Peyer's patch (tissue), 4 donors: Measurements from ENCODE around the gene ZNF236. TPM values are rescaled to one million over a fixed set of nuclear protein-coding genes. Genes with fewer than 3 reads are reported as not detected.

Experiments used
- DNase-seq, 3 donors: peaks; one replicate each; pipeline ENCODE4 v3.0.0-alpha.2; 2017 to 2019
- H3K27ac ChIP-seq, 4 donors: fragments of 200-600 bp; sonication (generic); one replicate each; pipeline ENCODE4 v1.5.1; 2016 to 2019
- H3K27me3 ChIP-seq, 2 donors: fragments of 200-600 bp; sonication (generic); one replicate each; pipeline ENCODE4 v1.5.1; 2019
- H3K36me3 ChIP-seq, 3 donors: fragments of 200-600 bp; sonication (generic); one replicate each; pipeline ENCODE4 v1.5.1; 2016 to 2019
- H3K4me1 ChIP-seq, 4 donors: fragments of 200-600 bp; sonication (generic); one replicate each; pipeline ENCODE4 v1.5.1; 2016 to 2019
- H3K4me3 ChIP-seq, 4 donors: fragments of 200-600 bp; sonication (generic); 1 replicate in 3 of 4; 2 replicates in 1 of 4; pipeline ENCODE4 v1.5.1; 2016 to 2019; ENCODE audit warnings: mild to moderate bottlenecking in 1 of 4
- H3K9me3 ChIP-seq, 4 donors: fragments of 200-600 bp; sonication (generic); one replicate each; pipeline ENCODE4 v1.5.1; 2016 to 2019; ENCODE audit warnings: mild to moderate bottlenecking in 1 of 4
- POLR2A ChIP-seq, 2 donors: fragments of 450-650 bp; IDR thresholded peaks; one replicate each; pipeline ENCODE4 v1.5.1; 2017; ENCODE audit warnings: antibody characterized with exemption in 2 of 2, mild to moderate bottlenecking in 2 of 2, moderate library complexity in 2 of 2
- total RNA-seq, 4 donors: library from RNA; depleted of rRNA; stranded (reverse); fragments of >200 nt; gene quantifications; one replicate each; pipeline ENCODE4 v1.1.0, GENCODE V29; 2016
- TF ChIP-seq, protein P1 (sequence below), 6 experiments: fragments of 450-650 bp in 4 of 6; fragments of 200-600 bp in 2 of 6; sonication (generic) in 1 of 6; IDR thresholded peaks; one replicate each; pipeline ENCODE4 v1.5.1; 2017 to 2019; ENCODE audit warnings: antibody characterized with exemption in 6 of 6, mild to moderate bottlenecking in 3 of 6, moderate library complexity in 1 of 6

ZNF236 gene
- total RNA-seq, 4 donors from 2014 or later: 13.8 to 57.8 (median 27.7) TPM

GRCh38 chr18:76892832-76893231 lies 70.5 kb downstream of the ZNF236 start:
- Histone ChIP-seq H3K27ac (no peak overlapping the region), H3K27me3 (no peaks in the 10 kb centered on the region), H3K4me1 (no peaks in the 10 kb centered on the region), H3K9me3 (no peaks in the 10 kb centered on the region), H3K36me3 (peaks cover 0 to 48% (median 11%) of the 10 kb centered on the region in 3 donors), H3K4me3 (no peak overlapping the region)
- no peak for TF ChIP-seq POLR2A (IDR thresholded peaks at IDR 0.05)
- TF ChIP-seq, protein P1, sequence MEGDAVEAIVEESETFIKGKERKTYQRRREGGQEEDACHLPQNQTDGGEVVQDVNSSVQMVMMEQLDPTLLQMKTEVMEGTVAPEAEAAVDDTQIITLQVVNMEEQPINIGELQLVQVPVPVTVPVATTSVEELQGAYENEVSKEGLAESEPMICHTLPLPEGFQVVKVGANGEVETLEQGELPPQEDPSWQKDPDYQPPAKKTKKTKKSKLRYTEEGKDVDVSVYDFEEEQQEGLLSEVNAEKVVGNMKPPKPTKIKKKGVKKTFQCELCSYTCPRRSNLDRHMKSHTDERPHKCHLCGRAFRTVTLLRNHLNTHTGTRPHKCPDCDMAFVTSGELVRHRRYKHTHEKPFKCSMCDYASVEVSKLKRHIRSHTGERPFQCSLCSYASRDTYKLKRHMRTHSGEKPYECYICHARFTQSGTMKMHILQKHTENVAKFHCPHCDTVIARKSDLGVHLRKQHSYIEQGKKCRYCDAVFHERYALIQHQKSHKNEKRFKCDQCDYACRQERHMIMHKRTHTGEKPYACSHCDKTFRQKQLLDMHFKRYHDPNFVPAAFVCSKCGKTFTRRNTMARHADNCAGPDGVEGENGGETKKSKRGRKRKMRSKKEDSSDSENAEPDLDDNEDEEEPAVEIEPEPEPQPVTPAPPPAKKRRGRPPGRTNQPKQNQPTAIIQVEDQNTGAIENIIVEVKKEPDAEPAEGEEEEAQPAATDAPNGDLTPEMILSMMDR (IDR thresholded peaks at IDR 0.05): no peak
- no peak for DNase-seq

GRCh38 chr18:76894566-76895346 lies 72.4 kb downstream of the ZNF236 start:
- Histone ChIP-seq H3K36me3 (peaks cover 0 to 60% (median 11%) of the 10 kb centered on the region in 3 donors), H3K9me3 (no peaks in the 10 kb centered on the region), H3K4me3 (no peak overlapping the region), H3K27ac (no peak overlapping the region), H3K27me3 (no peaks in the 10 kb centered on the region), H3K4me1 (no peaks in the 10 kb centered on the region)
- DNase-seq: no peak
- no peak for TF ChIP-seq POLR2A (IDR thresholded peaks at IDR 0.05)
- TF ChIP-seq, protein P1 (IDR thresholded peaks at IDR 0.05): no peak

- Histone ChIP-seq H3K27me3 (no peaks in the 10 kb centered on the region), H3K4me1 (no peaks in the 10 kb centered on the region), H3K4me3 (no peak overlapping the region), H3K9me3 (no peaks in the 10 kb centered on the region), H3K36me3 (peaks cover 0 to 61% (median 11%) of the 10 kb centered on the region in 3 donors), H3K27ac (no peak overlapping the region)
- TF ChIP-seq, protein P1 (IDR thresholded peaks at IDR 0.05): no peak
- TF ChIP-seq POLR2A (IDR thresholded peaks at IDR 0.05): no peak
- no peak for DNase-seq
Measured at GRCh38 chr18:76895498-76895897, 73.1 kb downstream of the ZNF236 start.

DNA sequence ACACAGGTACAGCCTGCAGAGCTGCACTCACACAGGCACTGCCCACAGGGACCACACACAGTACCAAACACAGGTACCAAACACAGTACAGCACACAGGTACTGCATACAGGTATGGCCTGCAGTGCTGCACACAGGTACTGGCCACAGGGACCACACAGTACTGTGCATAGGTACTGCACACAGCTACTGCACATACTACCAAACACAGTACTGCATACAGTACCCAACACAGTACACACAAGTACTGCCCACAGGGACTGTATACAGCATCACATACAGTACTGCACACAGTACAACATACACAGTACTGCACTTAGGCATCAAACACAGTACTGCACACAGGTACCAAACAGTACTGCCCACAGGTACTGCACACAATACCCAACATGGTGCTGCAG lies 74.3 kb downstream of the ZNF236 start:
- H3K27me3 ChIP-seq: no peaks in the 10 kb centered on the region
- TF ChIP-seq POLR2A (IDR thresholded peaks at IDR 0.05): no peak
- TF ChIP-seq, protein P1 (IDR thresholded peaks at IDR 0.05): no peak

DNA sequence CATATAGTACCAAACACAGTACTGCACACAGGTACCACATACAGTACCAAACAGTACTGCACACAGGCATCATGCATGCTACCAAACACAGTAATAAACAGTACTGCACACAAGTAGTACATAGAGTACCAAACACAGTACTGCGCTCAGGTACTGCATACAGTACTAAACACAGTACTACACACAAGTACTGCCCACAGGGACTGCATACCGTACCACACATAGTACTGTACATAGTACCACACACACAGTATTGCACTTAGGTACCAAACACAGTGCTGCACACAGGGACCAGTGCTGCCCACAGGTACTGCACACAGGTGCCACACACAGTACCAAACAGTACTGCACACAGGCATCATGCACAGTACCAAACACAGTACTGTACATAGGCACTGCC lies 74.9 kb downstream of the ZNF236 start:
- no peak for DNase-seq
- no peaks in the 10 kb centered on the region for H3K4me1 ChIP-seq
- peaks cover 0 to 63% (median 11%) of the 10 kb centered on the region in 3 donors for H3K36me3 ChIP-seq
- H3K27me3 ChIP-seq: no peaks in the 10 kb centered on the region
- H3K9me3 ChIP-seq: no peaks in the 10 kb centered on the region
- no peak for TF ChIP-seq POLR2A (IDR thresholded peaks at IDR 0.05)
- TF ChIP-seq, protein P1 (IDR thresholded peaks at IDR 0.05): no peak
- H3K27ac ChIP-seq: no peak overlapping the region
- no peak overlapping the region for H3K4me3 ChIP-seq

More for the DNA sequence above, 74.3 kb downstream of the ZNF236 start:
- Histone ChIP-seq H3K9me3 (no peaks in the 10 kb centered on the region), H3K4me1 (no peaks in the 10 kb centered on the region), H3K27ac (no peak overlapping the region), H3K4me3 (no peak overlapping the region), H3K36me3 (peaks cover 0 to 63% (median 11%) of the 10 kb centered on the region in 3 donors)
- DNase-seq: no peak
